A673 (cell line): ENCODE measurements around the gene VAV2. TPM values are rescaled to one million over a fixed set of nuclear protein-coding genes. Genes with fewer than 3 reads are reported as not detected.

Source experiments
- BruUV-seq: library from RNA; stranded (reverse); fragments of 400-500 nt; replicated peaks from 2 replicates; lab custom pipeline; 2021; lab: Mats Ljungman, UMichigan
- CTCF ChIA-PET: fragments of 300-600 bp; sonication (Branson Sonifier 250); formaldehyde crosslinking; loops from one replicate; lab custom pipeline; 2022; ENCODE audit warnings: antibody characterized with exemption; lab: Charles Lee
- POLR2A ChIA-PET: fragments of 300-600 bp; sonication (Branson Sonifier 250); formaldehyde crosslinking; loops from one replicate; lab custom pipeline; 2022; ENCODE audit warnings: antibody characterized with exemption; ENCODE audit not compliant: low non-redundant PET; lab: Charles Lee
- DNase-seq: peaks from one replicate; pipeline ENCODE4 v3.0.0-alpha.2; 2015; ENCODE audit warnings: low spot score
- H3K27ac ChIP-seq: fragments of 200-600 bp; sonication (generic); 2 replicates; pipeline ENCODE4 v1.5.1; 2016; ENCODE audit warnings: mixed run types, low read depth, mild to moderate bottlenecking, mixed read lengths, antibody characterized with exemption, low read length; ENCODE audit not compliant: poor library complexity, severe bottlenecking
- H3K27me3 ChIP-seq: fragments of 200-600 bp; sonication (generic); replicated peaks from 2 replicates; pipeline ENCODE4 v1.6.1; 2017; ENCODE audit warnings: mixed run types, low read depth, mild to moderate bottlenecking, mixed read lengths, antibody characterized with exemption, low read length; ENCODE audit not compliant: insufficient read depth, poor library complexity
- H3K36me3 ChIP-seq: fragments of 200-600 bp; sonication (generic); 2 replicates; pipeline ENCODE4 v1.6.1; 2016; ENCODE audit warnings: mixed run types, mild to moderate bottlenecking, mixed read lengths, antibody characterized with exemption, low read length; ENCODE audit not compliant: insufficient read depth, poor library complexity, severe bottlenecking
- H3K4me1 ChIP-seq: fragments of 200-600 bp; sonication (generic); 2 replicates; pipeline ENCODE4 v1.6.1; 2017; ENCODE audit warnings: mixed run types, mild to moderate bottlenecking, mixed read lengths, antibody characterized with exemption, low read length; ENCODE audit not compliant: insufficient read depth, poor library complexity, severe bottlenecking
- H3K4me3 ChIP-seq: fragments of 200-600 bp; sonication (generic); 2 replicates; pipeline ENCODE4 v1.5.1; 2016; ENCODE audit warnings: low read depth, mixed run types, mild to moderate bottlenecking, mixed read lengths, low read length; ENCODE audit not compliant: poor library complexity, severe bottlenecking
- H3K9me3 ChIP-seq: fragments of 200-600 bp; sonication (generic); 2 replicates; pipeline ENCODE4 v1.6.1; 2016; ENCODE audit warnings: mixed run types, low read depth, mild to moderate bottlenecking, mixed read lengths, antibody characterized with exemption, low read length; ENCODE audit not compliant: poor library complexity, severe bottlenecking
- EZH2 ChIP-seq: fragments of 200-600 bp; sonication (generic); IDR thresholded peaks from 2 replicates; pipeline ENCODE4 v1.6.1; 2017; ENCODE audit warnings: borderline replicate concordance, low read depth, mild to moderate bottlenecking, mixed read lengths, antibody characterized with exemption, low read length; ENCODE audit not compliant: poor library complexity, severe bottlenecking
- intact Hi-C: fragments of 100-400 bp; cut with micrococcal nuclease; formaldehyde crosslinking; loops from one replicate; pipeline ENCODE4 v1.10.0; 2022; ENCODE audit not compliant: unreplicated experiment
- total RNA-seq: library from RNA; stranded (reverse); gene quantifications from 2 replicates; pipeline ENCODE4 v1.2.3, GENCODE V29; 2021
- TF ChIP-seq, protein P1 (sequence below): fragments of 300-800, 200-600 bp; sonication (generic); conservative IDR thresholded peaks from 2 replicates; pipeline ENCODE4 v1.5.1; 2017; ENCODE audit warnings: low read depth, mild to moderate bottlenecking, antibody characterized with exemption, low read length, moderate library complexity, mixed read lengths

The VAV2 gene
- total RNA-seq, 1 experiment from 2014 or later, result 16.4 TPM

DNA sequence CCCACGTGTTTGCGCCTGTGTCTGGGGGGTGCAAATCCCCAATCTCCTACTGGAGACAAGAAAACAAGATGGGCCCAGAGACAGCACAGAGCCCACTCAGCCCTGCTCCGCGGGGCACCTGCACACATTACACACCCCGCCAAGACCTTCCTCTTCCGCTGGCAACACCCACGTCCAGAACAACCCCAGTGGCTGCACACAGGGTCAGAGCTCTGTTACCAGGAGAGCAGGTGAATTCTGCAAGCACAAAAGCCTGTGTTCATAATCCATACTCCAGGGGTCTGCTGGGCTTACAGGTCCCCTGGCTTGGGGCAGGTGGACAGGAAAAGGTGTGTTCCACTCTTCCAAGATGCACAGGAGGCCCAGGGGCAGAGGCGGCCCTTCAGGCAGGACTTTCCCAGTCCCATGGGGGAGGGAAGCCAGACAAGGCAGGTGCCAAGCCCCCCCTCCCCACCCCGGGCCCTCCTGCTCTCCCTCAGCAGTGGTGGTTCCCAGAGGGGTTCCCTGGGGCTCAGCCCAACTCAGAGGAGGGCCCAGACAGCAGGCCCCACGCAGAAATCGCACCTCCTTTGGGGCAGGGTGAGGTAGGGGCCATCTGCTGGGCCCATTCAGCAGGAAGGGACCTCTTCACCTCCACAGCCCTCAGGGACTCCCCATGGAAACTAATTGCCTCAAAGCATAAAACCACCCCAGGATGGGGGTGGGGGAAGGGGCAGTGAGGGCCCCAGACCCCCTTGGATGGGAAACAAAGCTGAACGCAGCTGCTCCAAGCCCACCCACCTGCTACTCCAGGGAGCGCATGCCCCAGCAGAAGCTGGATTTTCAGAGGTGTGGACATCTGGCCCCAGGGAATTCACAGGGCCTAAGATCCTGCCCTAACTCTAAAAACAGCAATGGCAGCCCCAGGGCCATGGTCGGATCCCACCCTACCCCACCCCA lies 105.3 kb downstream of the VAV2 start:
- Histone ChIP-seq H3K9me3 (no peaks in the 10 kb centered on the region), H3K27me3 (no peaks in the 10 kb centered on the region), H3K4me1 (peaks cover 7% of the 10 kb centered on the region), H3K36me3 (no peaks in the 10 kb centered on the region), H3K27ac (no peak overlapping the region), H3K4me3 (no peak overlapping the region)
- TF ChIP-seq, protein P1, sequence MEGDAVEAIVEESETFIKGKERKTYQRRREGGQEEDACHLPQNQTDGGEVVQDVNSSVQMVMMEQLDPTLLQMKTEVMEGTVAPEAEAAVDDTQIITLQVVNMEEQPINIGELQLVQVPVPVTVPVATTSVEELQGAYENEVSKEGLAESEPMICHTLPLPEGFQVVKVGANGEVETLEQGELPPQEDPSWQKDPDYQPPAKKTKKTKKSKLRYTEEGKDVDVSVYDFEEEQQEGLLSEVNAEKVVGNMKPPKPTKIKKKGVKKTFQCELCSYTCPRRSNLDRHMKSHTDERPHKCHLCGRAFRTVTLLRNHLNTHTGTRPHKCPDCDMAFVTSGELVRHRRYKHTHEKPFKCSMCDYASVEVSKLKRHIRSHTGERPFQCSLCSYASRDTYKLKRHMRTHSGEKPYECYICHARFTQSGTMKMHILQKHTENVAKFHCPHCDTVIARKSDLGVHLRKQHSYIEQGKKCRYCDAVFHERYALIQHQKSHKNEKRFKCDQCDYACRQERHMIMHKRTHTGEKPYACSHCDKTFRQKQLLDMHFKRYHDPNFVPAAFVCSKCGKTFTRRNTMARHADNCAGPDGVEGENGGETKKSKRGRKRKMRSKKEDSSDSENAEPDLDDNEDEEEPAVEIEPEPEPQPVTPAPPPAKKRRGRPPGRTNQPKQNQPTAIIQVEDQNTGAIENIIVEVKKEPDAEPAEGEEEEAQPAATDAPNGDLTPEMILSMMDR, result no peak
- no peak for TF ChIP-seq EZH2
- DNase-seq, result no peak
- BruUV-seq, result no TSS peak
- POLR2A ChIA-PET, result no interaction called here
- intact Hi-C loops, result no loop called here
- CTCF ChIA-PET, result no interaction called here

DNA sequence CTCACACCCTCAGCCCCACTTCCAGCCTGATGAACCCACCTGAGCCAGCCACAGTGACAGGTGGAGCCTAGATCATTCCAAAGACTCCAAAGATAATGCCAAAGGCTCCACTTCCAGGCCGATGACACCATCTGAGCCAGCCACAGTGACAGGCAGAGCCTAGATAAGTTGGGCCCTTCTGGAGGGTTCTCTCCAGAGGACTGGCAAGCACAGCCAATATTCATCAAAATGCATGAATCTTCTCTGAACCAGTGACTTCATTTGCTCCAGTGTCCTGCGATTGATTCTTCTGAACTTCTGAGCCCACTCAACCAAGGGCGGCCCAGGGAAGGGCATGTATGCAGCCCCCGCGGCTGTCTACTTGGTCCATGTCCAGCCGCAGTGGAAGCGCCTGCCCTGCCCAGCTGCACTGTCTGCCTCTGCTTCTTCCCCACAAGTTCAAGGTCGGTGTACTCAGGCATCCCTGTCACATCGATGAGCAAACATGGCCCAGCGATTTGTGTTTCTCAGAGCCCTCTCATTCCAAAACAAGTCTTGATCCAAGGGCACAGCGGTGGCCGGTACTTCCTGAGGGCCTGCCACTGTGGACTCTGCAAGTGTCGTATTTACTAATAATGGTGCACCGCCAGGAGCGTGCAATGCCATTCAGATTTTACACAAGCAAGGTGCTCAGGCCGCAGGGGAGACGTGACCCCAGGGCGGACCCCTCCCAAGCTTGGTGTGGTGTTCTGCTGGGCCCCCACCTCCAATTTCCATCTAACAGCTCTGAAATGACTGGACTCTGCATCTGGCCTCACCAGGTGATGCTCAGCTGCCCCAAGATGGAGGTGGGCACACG lies 107.0 kb downstream of the VAV2 start:
- TF ChIP-seq, protein P1, result no peak
- no peak for TF ChIP-seq EZH2
- H3K9me3 ChIP-seq, result no peaks in the 10 kb centered on the region
- no peaks in the 10 kb centered on the region for H3K27me3 ChIP-seq
- ChIA-PET POLR2A (no interaction called here), CTCF (no interaction called here)
- H3K4me3 ChIP-seq, result no peak overlapping the region
- H3K4me1 ChIP-seq, result peaks cover 6% of the 10 kb centered on the region
- no peak overlapping the region for H3K27ac ChIP-seq
- DNase-seq, result no peak
- H3K36me3 ChIP-seq, result no peaks in the 10 kb centered on the region
- BruUV-seq, result no TSS peak
- intact Hi-C loops, result no loop called here

GRCh38 chr9:133882849-133883755 lies 109.0 kb downstream of the VAV2 start:
- DNase-seq, result no peak
- no TSS peak for BruUV-seq
- ChIA-PET POLR2A (no interaction called here), CTCF (no interaction called here)
- TF ChIP-seq, protein P1, result no peak
- no peak for TF ChIP-seq EZH2
- Histone ChIP-seq H3K4me3 (no peak overlapping the region), H3K9me3 (no peaks in the 10 kb centered on the region), H3K36me3 (no peaks in the 10 kb centered on the region), H3K27me3 (no peaks in the 10 kb centered on the region), H3K4me1 (no peaks in the 10 kb centered on the region), H3K27ac (no peak overlapping the region)
- intact Hi-C loops, result no loop called here
